ENCODE measurements around the gene CCDC85C. TPM values are rescaled to one million over a fixed set of nuclear protein-coding genes. Genes with fewer than 3 reads are reported as not detected.

The CCDC85C gene
- total RNA-seq, 1 donor from 2014 or later, result 4.4 TPM

- no peak for TF ChIP-seq CTCF (IDR thresholded peaks at IDR 0.05)
- no peak for DNase-seq (ENCODE audit: extremely low spot score, unreplicated experiment)
- Mint-ChIP-seq H3K4me1 (ENCODE audit: unreplicated experiment) (peaks cover 46% of the 10 kb centered on the region), H3K36me3 (ENCODE audit: unreplicated experiment) (no peaks in the 10 kb centered on the region), H3K27ac (ENCODE audit: unreplicated experiment) (no peak overlapping the region), H3K4me3 (ENCODE audit: unreplicated experiment) (no peak overlapping the region), H3K9me3 (ENCODE audit: unreplicated experiment) (no peaks in the 10 kb centered on the region), H3K27me3 (ENCODE audit: unreplicated experiment) (no peaks in the 10 kb centered on the region)
Observed at GRCh38 chr14:99578541-99579101, 25.4 kb downstream of the CCDC85C start.

GRCh38 chr14:99576761-99577705 is 27.0 kb downstream of the CCDC85C start:
- no peaks in the 10 kb centered on the region for H3K27me3 Mint-ChIP-seq (ENCODE audit: unreplicated experiment)
- no peaks in the 10 kb centered on the region for H3K36me3 Mint-ChIP-seq (ENCODE audit: unreplicated experiment)
- no peak overlapping the region for H3K4me3 Mint-ChIP-seq (ENCODE audit: unreplicated experiment)
- H3K9me3 Mint-ChIP-seq (ENCODE audit: unreplicated experiment), result no peaks in the 10 kb centered on the region
- no peak for TF ChIP-seq CTCF (IDR thresholded peaks at IDR 0.05)
- DNase-seq (ENCODE audit: extremely low spot score, unreplicated experiment), result no peak
- H3K27ac Mint-ChIP-seq (ENCODE audit: unreplicated experiment), result no peak overlapping the region
- peaks cover 62% of the 10 kb centered on the region for H3K4me1 Mint-ChIP-seq (ENCODE audit: unreplicated experiment)

- Mint-ChIP-seq H3K27ac (ENCODE audit: unreplicated experiment) (no peak overlapping the region), H3K27me3 (ENCODE audit: unreplicated experiment) (no peaks in the 10 kb centered on the region), H3K4me1 (ENCODE audit: unreplicated experiment) (peaks cover 67% of the 10 kb centered on the region), H3K36me3 (ENCODE audit: unreplicated experiment) (no peaks in the 10 kb centered on the region), H3K9me3 (ENCODE audit: unreplicated experiment) (no peaks in the 10 kb centered on the region), H3K4me3 (ENCODE audit: unreplicated experiment) (no peak overlapping the region)
- no peak for TF ChIP-seq CTCF (IDR thresholded peaks at IDR 0.05)
- DNase-seq (ENCODE audit: extremely low spot score, unreplicated experiment), result no peak
Observed at GRCh38 chr14:99576304-99576703, 27.7 kb downstream of the CCDC85C start.

GRCh38 chr14:99575043-99576023 is 28.7 kb downstream of the CCDC85C start:
- Mint-ChIP-seq H3K36me3 (ENCODE audit: unreplicated experiment) (no peaks in the 10 kb centered on the region), H3K27ac (ENCODE audit: unreplicated experiment) (peak overlapping the region; percentile 81), H3K27me3 (ENCODE audit: unreplicated experiment) (no peaks in the 10 kb centered on the region), H3K9me3 (ENCODE audit: unreplicated experiment) (no peaks in the 10 kb centered on the region), H3K4me1 (ENCODE audit: unreplicated experiment) (peaks cover 68% of the 10 kb centered on the region), H3K4me3 (ENCODE audit: unreplicated experiment) (no peak overlapping the region)
- TF ChIP-seq CTCF (IDR thresholded peaks at IDR 0.05), result no peak
- DNase-seq (ENCODE audit: extremely low spot score, unreplicated experiment), result no peak
